HG03175 (cell line): Measurements from ENCODE around the gene ZYX.

ENCODE experiments used
- ATAC-seq: cut with Tn5 transposase; IDR thresholded peaks from one replicate; pipeline ENCODE4 v1.9.1; 2021; ENCODE audit warnings: mild to moderate bottlenecking, moderate library complexity; ENCODE audit not compliant: unreplicated experiment

Gene ZYX, protein sequence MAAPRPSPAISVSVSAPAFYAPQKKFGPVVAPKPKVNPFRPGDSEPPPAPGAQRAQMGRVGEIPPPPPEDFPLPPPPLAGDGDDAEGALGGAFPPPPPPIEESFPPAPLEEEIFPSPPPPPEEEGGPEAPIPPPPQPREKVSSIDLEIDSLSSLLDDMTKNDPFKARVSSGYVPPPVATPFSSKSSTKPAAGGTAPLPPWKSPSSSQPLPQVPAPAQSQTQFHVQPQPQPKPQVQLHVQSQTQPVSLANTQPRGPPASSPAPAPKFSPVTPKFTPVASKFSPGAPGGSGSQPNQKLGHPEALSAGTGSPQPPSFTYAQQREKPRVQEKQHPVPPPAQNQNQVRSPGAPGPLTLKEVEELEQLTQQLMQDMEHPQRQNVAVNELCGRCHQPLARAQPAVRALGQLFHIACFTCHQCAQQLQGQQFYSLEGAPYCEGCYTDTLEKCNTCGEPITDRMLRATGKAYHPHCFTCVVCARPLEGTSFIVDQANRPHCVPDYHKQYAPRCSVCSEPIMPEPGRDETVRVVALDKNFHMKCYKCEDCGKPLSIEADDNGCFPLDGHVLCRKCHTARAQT

GRCh38 chr7:143380646-143381426, at the start of gene ZYX:
Gene ZYX (plus strand): TSS chr7:143381345. CDS start chr7:143381572, 227 bp downstream.
- ATAC-seq = peak; percentile 78

- no peak for ATAC-seq
Measured at GRCh38 chr7:143334244-143334643, 46.9 kb upstream of the ZYX start.

DNA sequence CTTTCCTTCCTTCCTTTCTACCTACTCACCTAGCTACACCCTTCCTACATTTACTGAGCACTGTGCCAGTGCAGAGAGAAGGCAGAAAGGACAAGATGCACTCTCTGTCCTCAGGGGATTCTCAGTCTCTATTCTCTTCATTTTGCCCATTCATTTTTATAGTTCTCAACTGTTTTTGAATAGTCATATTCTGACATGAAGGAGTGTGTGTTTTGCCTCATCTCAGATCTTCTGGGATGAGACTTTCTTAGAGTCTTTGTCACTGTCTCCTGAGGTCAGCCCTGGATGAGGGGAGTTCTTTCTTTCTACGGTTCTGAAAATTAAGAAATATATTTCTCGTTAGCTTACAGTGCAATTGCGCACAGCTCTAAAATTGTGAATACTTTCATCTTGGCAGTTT, 43.9 kb upstream of the ZYX start:
- no peak for ATAC-seq

DNA sequence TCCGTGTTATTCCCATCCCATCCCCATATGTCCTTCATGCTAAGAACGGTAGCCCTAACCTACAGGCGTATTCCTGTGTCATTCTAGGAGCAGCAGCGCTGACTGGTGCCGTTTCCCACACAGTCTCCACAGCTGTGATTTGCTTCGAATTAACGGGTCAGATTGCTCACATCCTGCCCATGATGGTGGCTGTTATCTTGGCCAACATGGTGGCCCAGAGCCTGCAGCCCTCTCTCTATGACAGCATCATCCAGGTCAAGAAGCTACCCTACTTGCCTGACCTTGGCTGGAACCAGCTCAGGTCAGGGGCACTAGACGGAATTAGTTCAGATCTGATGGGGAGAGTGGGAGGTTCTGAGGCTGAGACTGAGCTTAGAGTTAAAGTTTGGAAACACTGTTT, 39.3 kb upstream of the ZYX start:
- ATAC-seq = no peak

DNA sequence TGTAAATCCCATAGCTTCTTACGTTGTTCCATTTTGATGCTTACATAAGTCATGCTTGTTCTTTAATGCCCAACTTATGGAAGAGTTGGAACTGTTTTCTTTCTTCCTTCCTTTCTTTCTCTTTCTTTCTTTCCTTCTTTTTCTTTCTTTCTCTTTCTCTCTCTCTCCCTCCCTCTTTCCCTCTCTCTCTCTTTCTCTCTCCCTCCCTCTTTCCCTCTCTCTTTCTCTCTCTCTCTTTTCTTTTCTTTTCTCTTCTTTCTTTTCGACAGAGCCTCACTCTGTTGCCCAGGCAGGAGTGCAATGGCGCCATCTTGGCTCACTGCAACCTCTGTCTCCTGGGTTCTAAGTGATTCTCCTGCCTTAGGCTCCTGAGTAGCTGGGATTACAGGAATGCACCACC, 37.5 kb upstream of the ZYX start:
- no peak for ATAC-seq

- peak; percentile 76 for ATAC-seq
Measured at GRCh38 chr7:143345428-143345900, 35.7 kb upstream of the ZYX start.

- ATAC-seq = no peak
Measured at GRCh38 chr7:143346018-143346417, 35.1 kb upstream of the ZYX start.

- no peak for ATAC-seq
Measured at GRCh38 chr7:143347950-143348349, 33.2 kb upstream of the ZYX start.

DNA sequence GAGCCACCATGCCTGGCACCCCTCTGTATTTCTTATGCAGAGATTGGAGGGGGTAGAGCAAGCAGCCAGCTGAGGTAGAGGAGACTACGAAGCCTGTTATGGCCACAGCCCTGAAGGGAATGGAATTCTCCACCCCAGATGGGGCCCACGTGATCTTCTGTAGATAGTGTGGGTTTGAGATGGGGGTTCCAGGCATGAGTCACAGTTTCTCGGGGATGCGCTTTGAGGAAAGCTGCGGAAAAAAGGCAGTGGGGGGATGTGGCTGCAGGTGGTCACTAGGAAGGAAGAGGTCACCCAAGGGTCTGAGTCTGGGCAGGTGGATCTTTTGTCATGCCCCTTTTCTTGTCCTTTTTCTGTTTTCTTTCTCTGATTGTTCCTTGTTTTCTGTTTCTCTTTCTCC, 30.1 kb upstream of the ZYX start:
- no peak for ATAC-seq

DNA sequence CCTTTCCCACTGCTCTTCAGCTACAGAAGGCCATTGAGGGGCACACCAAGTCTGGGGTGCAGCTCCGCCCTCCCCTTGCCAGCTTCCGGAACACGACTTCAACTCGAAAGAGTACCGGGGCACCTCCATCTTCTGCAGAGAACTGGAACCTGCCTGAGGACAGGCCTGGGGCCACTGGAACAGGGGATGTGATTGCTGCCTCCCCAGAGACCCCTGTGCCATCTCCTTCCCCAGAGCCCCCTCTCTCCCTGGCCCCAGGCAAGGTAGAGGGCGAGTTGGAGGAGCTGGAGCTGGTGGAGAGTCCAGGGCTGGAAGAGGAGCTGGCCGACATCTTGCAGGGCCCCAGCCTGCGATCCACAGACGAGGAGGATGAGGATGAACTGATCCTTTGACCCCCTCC, 29.6 kb upstream of the ZYX start:
- ATAC-seq = no peak

- ATAC-seq = no peak
Measured at GRCh38 chr7:143352531-143353002, 28.6 kb upstream of the ZYX start.

DNA sequence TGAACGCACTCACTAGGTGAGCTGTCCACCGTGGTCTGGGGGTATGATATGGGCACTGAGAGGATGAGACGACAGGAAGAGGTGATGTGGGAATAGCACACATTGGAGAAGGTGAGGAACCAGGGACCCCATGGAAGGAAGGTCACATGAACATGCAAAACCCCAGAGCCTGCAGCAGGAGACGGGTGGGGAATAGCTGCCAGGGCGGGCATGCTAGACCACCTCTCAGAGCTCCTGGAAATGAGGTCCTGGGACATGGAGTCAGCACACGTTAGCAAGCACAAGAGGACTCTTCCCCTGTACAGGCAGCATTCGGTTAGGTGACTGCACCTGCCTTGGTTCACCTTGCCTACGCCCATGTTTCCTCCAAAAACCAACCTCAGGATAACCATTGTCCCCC, 26.8 kb upstream of the ZYX start:
- ATAC-seq = no peak

- ATAC-seq = no peak
Measured at GRCh38 chr7:143354965-143355364, 26.2 kb upstream of the ZYX start.

- ATAC-seq = no peak
Measured at GRCh38 chr7:143355450-143356385, 25.4 kb upstream of the ZYX start.

DNA sequence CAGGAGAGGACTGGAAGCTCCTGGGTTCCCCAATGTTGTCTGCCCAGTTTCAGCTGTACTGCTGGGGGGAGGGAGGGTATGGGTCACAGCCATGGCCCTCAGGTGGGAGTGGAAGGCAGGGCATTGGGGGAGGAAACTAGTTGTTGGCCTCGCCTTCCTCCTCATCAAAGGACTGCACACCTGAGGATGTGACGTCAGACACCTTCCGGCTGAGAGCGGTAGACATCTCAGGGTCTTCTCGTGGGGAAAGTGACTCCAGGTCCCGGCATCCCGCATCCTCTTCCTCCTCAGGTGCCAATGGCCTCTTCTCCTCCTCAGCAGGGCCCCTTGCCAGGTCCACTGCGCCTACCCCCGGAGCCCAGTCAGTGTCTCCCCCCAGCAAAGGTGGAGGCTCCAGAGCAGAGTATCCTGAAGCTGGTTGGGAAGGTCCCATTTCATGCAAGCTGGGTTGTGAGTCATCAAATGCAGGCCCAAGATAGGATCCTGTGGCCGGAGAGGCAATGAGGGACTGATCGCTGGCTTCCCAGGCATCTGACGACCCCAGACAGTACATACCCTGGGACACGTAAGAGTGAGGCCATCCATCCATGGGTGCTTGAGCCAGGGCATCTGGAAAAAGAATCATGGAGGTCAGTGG, 24.6 kb upstream of the ZYX start:
- no peak for ATAC-seq

DNA sequence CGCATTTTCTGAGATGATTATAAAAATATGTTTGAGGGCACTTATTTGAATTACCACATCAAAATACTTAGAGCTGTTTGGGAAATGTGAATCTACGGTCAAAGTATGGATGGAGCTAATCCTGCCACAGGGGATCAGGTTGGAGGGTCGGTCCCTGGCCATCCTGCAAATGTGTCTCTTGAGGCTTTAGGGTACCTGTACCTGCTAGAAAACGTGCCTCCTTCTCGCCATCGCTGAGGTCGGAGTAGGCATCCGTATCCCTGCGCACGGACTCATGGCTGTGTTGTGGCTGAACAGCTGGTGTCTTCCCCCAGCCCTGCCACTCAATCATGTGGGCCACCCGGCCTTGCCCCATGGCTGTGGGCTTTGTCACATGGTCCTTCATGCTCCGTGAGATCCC, 22.5 kb upstream of the ZYX start:
- ATAC-seq = no peak

GRCh38 chr7:143359771-143360353, 21.3 kb upstream of the ZYX start:
- ATAC-seq = no peak

GRCh38 chr7:143360788-143361551, 20.2 kb upstream of the ZYX start:
- no peak for ATAC-seq

- ATAC-seq = no peak
Measured at GRCh38 chr7:143361552-143362130, 19.5 kb upstream of the ZYX start.
